ENCODE data around the gene PACRG. TPM values are rescaled to one million over a fixed set of nuclear protein-coding genes. Genes with fewer than 3 reads are reported as not detected.

The PACRG gene
- total RNA-seq, 1 experiment from 2014 or later = 0.44 TPM

GRCh38 chr6:162917506-162917905, 189.7 kb downstream of the PACRG start:
- DNase-seq (ENCODE audit: low spot score) (no peak), ATAC-seq (no peak)
- H3K9me3 Mint-ChIP-seq = no peaks in the 10 kb centered on the region
- H3K27ac Mint-ChIP-seq = no peak overlapping the region
- POLR2A ChIA-PET = no interaction called here
- H3K27me3 Mint-ChIP-seq (ENCODE audit: low read depth) = no peaks in the 10 kb centered on the region
- CTCF ChIA-PET = no interaction called here
- H3K4me1 Mint-ChIP-seq = no peaks in the 10 kb centered on the region
- H3K36me3 Mint-ChIP-seq = no peaks in the 10 kb centered on the region
- no peak overlapping the region for H3K4me3 Mint-ChIP-seq
- no peak for TF ChIP-seq IRF1 (CRISPR knock-in tag; IDR thresholded peaks at IDR 0.05)
- no peak for TF ChIP-seq ZNF416 (CRISPR knock-in tag; IDR thresholded peaks at IDR 0.05)
- no peak for TF ChIP-seq CTCF (IDR thresholded peaks at IDR 0.05)
- no peak for TF ChIP-seq JUN (CRISPR knock-in tag; IDR thresholded peaks at IDR 0.05)
- no peak for TF ChIP-seq GTF2I (CRISPR knock-in tag; conservative IDR thresholded peaks at IDR 0.05)
- TF ChIP-seq ATF6 (CRISPR knock-in tag; IDR thresholded peaks at IDR 0.05) = no peak
- no peak for TF ChIP-seq TCF7 (CRISPR knock-in tag; IDR thresholded peaks at IDR 0.05; ENCODE audit: low read depth)
- TF ChIP-seq AR (CRISPR knock-in tag; IDR thresholded peaks at IDR 0.05) = no peak
- no peak for TF ChIP-seq ARID4B (CRISPR knock-in tag; IDR thresholded peaks at IDR 0.05; ENCODE audit: borderline replicate concordance)
- TF ChIP-seq ETV6 (CRISPR knock-in tag; IDR thresholded peaks at IDR 0.05) = no peak
- no peak for TF ChIP-seq FOXP1 (CRISPR knock-in tag; IDR thresholded peaks at IDR 0.05; ENCODE audit: borderline replicate concordance)
- TF ChIP-seq NR3C1 (CRISPR knock-in tag; conservative IDR thresholded peaks at IDR 0.05; ENCODE audit: low read depth) = no peak
- TF ChIP-seq JAZF1 (CRISPR knock-in tag; IDR thresholded peaks at IDR 0.05) = no peak
- no peak for TF ChIP-seq MLX (CRISPR knock-in tag; IDR thresholded peaks at IDR 0.05)
- TF ChIP-seq SMAD3 (CRISPR knock-in tag; IDR thresholded peaks at IDR 0.05; ENCODE audit: borderline replicate concordance) = no peak
- no peak for TF ChIP-seq NR1H2 (CRISPR knock-in tag; IDR thresholded peaks at IDR 0.05)
- no peak for TF ChIP-seq HMGA2 (CRISPR knock-in tag; IDR thresholded peaks at IDR 0.05)
- TF ChIP-seq IRF2 (CRISPR knock-in tag; IDR thresholded peaks at IDR 0.05; ENCODE audit: borderline replicate concordance, low read depth) = no peak
